HepG2 (cell line): ENCODE results near the gene VASN. TPM values are rescaled to one million over a fixed set of nuclear protein-coding genes. Genes with fewer than 3 reads are reported as not detected.

Experiments used
- ATAD3A ChIP-seq: sonication (generic); formaldehyde crosslinking; IDR thresholded peaks from 2 replicates; pipeline ENCODE4 v1.4.0; 2020; ENCODE audit warnings: missing genetic modification reagents
- HOXA3 ChIP-seq: sonication (generic); formaldehyde crosslinking; IDR thresholded peaks from 2 replicates; pipeline ENCODE4 v1.5.0; 2020; ENCODE audit warnings: missing genetic modification reagents
- LCORL ChIP-seq, 2 experiments: fragments of 450-650 bp in 1 of 2; sonication (generic) in 1 of 2; formaldehyde crosslinking in 1 of 2; IDR thresholded peaks; 2 replicates each; pipeline versions ENCODE4 v1.5.0 to v1.6.1; 2017 to 2020; ENCODE audit warnings: antibody characterized with exemption in 1 of 2, missing genetic modification reagents in 1 of 2
- MZF1 ChIP-seq: sonication (generic); formaldehyde crosslinking; IDR thresholded peaks from 2 replicates; pipeline ENCODE4 v1.8.1; 2023; ENCODE audit warnings: mild to moderate bottlenecking, missing genetic modification reagents, borderline replicate concordance
- NR1H2 ChIP-seq: sonication (generic); formaldehyde crosslinking; IDR thresholded peaks from 2 replicates; pipeline ENCODE4 v1.8.1; 2022; ENCODE audit warnings: low read depth, missing genetic modification reagents, borderline replicate concordance
- RBM39 ChIP-seq: fragments of 200-400 bp; formaldehyde crosslinking; IDR thresholded peaks from one replicate; pipeline ENCODE4 v1.6.1; 2018; ENCODE audit warnings: antibody characterized with exemption, mild to moderate bottlenecking, low read depth, low read length; ENCODE audit not compliant: poor library complexity, severe bottlenecking
- SMAD9 ChIP-seq: sonication (generic); formaldehyde crosslinking; IDR thresholded peaks from 2 replicates; pipeline ENCODE4 v1.5.1; 2020; ENCODE audit warnings: mild to moderate bottlenecking, missing genetic modification reagents
- SSRP1 ChIP-seq: IDR thresholded peaks from 2 replicates; pipeline ENCODE4 v1.6.1; 2016; ENCODE audit warnings: control low read depth
- ZFX ChIP-seq: sonication (generic); formaldehyde crosslinking; IDR thresholded peaks from 2 replicates; pipeline ENCODE4 v1.4.0; 2020; ENCODE audit warnings: mild to moderate bottlenecking, low read depth, missing genetic modification reagents, moderate library complexity
- ZNF264 ChIP-seq: sonication (generic); formaldehyde crosslinking; IDR thresholded peaks from 2 replicates; pipeline ENCODE4 v1.4.0; 2020; ENCODE audit warnings: missing genetic modification reagents
- ZNF282 ChIP-seq: fragments of 450-650 bp; IDR thresholded peaks from 2 replicates; pipeline ENCODE4 v1.6.1; 2018; ENCODE audit not compliant: partially characterized antibody
- ZNF614 ChIP-seq: IDR thresholded peaks from 2 replicates; pipeline ENCODE4 v1.6.1; 2018; ENCODE audit warnings: missing biosample characterization, missing genetic modification reagents, inconsistent platforms, borderline replicate concordance
- ZNF776 ChIP-seq: sonication (generic); formaldehyde crosslinking; IDR thresholded peaks from 2 replicates; pipeline ENCODE4 v1.4.0; 2020; ENCODE audit warnings: mild to moderate bottlenecking, missing genetic modification reagents
- ZNF83 ChIP-seq: sonication (generic); formaldehyde crosslinking; IDR thresholded peaks from 2 replicates; pipeline ENCODE4 v1.4.0; 2020; ENCODE audit warnings: missing genetic modification reagents, mild to moderate bottlenecking, borderline replicate concordance
- ZSCAN22 ChIP-seq: sonication (generic); formaldehyde crosslinking; IDR thresholded peaks from 2 replicates; pipeline ENCODE4 v1.4.0; 2020; ENCODE audit warnings: mild to moderate bottlenecking, missing genetic modification reagents
- polyA plus RNA-seq, 8 experiments: library from polyadenylated mRNA; depleted of rRNA in 3 of 8; stranded (reverse) in 7 of 8; unstranded in 1 of 8; fragments of >200 nt; fragmentation: Illumina TruSeq in 4 of 8; extraction: Trizol in 4 of 8; gene quantifications; 2 replicates each; pipeline versions ENCODE4 v1.2.1 to v1.2.3, GENCODE V29; 2011 to 2016; ENCODE audit warnings: low read depth in 4 of 8, missing spikeins in 1 of 8, mixed read lengths in 1 of 8; ENCODE audit not compliant: insufficient read depth in 1 of 8
- total RNA-seq, 5 experiments: library from RNA; depleted of rRNA; stranded (reverse); fragments of >200 nt; fragmentation: Illumina TruSeq; extraction: Trizol; gene quantifications; 2 replicates each; pipeline ENCODE4 v1.2.3, GENCODE V29; 2016; ENCODE audit warnings: low read depth in 1 of 5
- TF ChIP-seq, protein P1 (sequence below): sonication (generic); formaldehyde crosslinking; IDR thresholded peaks from 2 replicates; pipeline ENCODE4 v1.4.0; 2020; ENCODE audit warnings: mild to moderate bottlenecking, low read depth, missing genetic modification reagents
- TF ChIP-seq, protein P2 (sequence below): sonication (generic); formaldehyde crosslinking; IDR thresholded peaks from 2 replicates; pipeline ENCODE4 v1.4.0; 2020; ENCODE audit warnings: missing genetic modification reagents, low read depth, mild to moderate bottlenecking, borderline replicate concordance
- TF ChIP-seq, protein P3 (sequence below): sonication (generic); formaldehyde crosslinking; IDR thresholded peaks from 2 replicates; pipeline ENCODE4 v1.8.0; 2022; ENCODE audit warnings: missing genetic modification reagents, mild to moderate bottlenecking, moderate library complexity, borderline replicate concordance
- TF ChIP-seq, protein P4 (sequence below): sonication (generic); formaldehyde crosslinking; IDR thresholded peaks from 2 replicates; pipeline ENCODE4 v1.4.0; 2020; ENCODE audit warnings: missing genetic modification reagents
- TF ChIP-seq, protein P5 (sequence below): sonication (generic); formaldehyde crosslinking; IDR thresholded peaks from 2 replicates; pipeline ENCODE4 v1.8.0; 2022; ENCODE audit warnings: mild to moderate bottlenecking, missing genetic modification reagents; ENCODE audit not compliant: insufficient replicate concordance

VASN gene
- total and polyA plus RNA-seq, 2 of the 13 experiments (the other 11 are each of a cell fraction or from before 2014, with no cell fraction given): 8.4 to 18.2 TPM

DNA sequence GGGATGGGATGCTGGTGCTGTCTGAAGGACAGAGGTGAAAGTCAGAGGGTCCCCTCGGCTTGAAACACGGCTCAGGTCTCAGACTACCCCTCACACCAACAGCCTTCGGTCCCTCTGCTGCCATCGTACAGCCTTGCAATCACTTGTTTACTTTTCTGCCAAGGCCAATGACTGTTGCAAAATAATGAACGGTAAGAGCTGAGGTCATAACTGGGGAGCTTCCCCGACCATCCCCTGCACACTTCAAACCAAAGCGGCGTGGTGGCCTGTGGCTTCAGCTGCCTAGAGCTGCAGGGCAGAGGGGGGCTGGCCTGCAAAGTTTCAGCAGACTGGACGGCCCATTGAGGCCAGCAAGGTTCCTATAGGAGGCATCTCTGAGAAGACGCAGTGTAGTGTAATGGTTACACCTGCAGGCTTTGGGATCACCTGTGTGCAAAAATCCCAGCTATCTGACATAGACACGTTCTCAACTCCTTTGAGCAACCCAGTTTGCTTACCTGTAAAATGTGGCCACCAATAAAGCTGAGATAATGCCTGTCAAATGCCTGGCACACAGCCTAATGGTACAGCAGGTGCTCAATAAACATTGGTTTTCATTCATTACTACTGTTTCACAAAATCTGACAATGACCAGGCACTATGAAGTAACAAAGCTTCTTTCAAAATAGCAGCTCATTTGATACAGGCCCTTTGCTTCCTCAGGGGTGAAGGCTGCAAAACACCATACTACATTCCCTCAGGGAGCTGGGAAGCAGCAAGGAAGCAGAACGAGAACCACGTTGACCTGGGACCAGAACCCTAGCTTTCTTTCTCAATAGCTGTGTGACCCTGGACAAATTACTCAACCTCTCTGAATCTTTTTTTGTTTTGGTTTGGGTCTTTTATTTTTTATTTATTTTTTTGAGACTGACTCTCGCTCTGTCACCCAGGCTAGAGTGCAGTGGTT, 25.5 kb upstream of the VASN start (continued):
- TF ChIP-seq, protein P1, sequence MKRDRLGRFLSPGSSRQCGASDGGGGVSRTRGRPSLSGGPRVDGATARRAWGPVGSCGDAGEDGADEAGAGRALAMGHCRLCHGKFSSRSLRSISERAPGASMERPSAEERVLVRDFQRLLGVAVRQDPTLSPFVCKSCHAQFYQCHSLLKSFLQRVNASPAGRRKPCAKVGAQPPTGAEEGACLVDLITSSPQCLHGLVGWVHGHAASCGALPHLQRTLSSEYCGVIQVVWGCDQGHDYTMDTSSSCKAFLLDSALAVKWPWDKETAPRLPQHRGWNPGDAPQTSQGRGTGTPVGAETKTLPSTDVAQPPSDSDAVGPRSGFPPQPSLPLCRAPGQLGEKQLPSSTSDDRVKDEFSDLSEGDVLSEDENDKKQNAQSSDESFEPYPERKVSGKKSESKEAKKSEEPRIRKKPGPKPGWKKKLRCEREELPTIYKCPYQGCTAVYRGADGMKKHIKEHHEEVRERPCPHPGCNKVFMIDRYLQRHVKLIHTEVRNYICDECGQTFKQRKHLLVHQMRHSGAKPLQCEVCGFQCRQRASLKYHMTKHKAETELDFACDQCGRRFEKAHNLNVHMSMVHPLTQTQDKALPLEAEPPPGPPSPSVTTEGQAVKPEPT (CRISPR knock-in tag): no peak
- TF ChIP-seq, protein P2, sequence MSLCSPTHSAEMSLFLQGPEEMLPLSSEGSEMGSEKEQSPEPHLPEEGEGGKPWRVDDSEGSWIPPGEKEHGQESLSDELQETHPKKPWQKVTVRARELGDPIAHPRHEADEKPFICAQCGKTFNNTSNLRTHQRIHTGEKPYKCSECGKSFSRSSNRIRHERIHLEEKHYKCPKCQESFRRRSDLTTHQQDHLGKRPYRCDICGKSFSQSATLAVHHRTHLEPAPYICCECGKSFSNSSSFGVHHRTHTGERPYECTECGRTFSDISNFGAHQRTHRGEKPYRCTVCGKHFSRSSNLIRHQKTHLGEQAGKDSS (CRISPR knock-in tag): no peak
- TF ChIP-seq MZF1 (no peak), ZNF83 (CRISPR knock-in tag) (no peak), HOXA3 (CRISPR knock-in tag) (peak; percentile 95), ZSCAN22 (CRISPR knock-in tag) (peak; percentile 86; the same call in 1 of the 2 replicates), SSRP1 (CRISPR knock-in tag) (peak; percentile 78; the same call in 1 of the 2 replicates), ATAD3A (CRISPR knock-in tag) (no peak), LCORL (IDR thresholded peaks at IDR 0.05) (no peak), LCORL (CRISPR knock-in tag; IDR thresholded peaks at IDR 0.05) (peak; percentile 76; the same call in 1 of the 2 replicates), ZNF776 (CRISPR knock-in tag) (0 out of 2 replicates have a peak, but pooled peaks have one; percentile 46), ZNF614 (CRISPR knock-in tag) (peak; percentile 70; the same call in 1 of the 2 replicates), ZNF282 (no peak), ZNF264 (peak; percentile 72; the same call in 1 of the 2 replicates), NR1H2 (CRISPR knock-in tag) (no peak), SMAD9 (CRISPR knock-in tag) (no peak), ZFX (CRISPR knock-in tag) (peak; percentile 77), RBM39 (no peak)
- TF ChIP-seq, protein P3, sequence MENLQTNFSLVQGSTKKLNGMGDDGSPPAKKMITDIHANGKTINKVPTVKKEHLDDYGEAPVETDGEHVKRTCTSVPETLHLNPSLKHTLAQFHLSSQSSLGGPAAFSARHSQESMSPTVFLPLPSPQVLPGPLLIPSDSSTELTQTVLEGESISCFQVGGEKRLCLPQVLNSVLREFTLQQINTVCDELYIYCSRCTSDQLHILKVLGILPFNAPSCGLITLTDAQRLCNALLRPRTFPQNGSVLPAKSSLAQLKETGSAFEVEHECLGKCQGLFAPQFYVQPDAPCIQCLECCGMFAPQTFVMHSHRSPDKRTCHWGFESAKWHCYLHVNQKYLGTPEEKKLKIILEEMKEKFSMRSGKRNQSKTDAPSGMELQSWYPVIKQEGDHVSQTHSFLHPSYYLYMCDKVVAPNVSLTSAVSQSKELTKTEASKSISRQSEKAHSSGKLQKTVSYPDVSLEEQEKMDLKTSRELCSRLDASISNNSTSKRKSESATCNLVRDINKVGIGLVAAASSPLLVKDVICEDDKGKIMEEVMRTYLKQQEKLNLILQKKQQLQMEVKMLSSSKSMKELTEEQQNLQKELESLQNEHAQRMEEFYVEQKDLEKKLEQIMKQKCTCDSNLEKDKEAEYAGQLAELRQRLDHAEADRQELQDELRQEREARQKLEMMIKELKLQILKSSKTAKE (CRISPR knock-in tag): peak; percentile 55; the same call in 1 of the 2 replicates
- TF ChIP-seq, protein P4, sequence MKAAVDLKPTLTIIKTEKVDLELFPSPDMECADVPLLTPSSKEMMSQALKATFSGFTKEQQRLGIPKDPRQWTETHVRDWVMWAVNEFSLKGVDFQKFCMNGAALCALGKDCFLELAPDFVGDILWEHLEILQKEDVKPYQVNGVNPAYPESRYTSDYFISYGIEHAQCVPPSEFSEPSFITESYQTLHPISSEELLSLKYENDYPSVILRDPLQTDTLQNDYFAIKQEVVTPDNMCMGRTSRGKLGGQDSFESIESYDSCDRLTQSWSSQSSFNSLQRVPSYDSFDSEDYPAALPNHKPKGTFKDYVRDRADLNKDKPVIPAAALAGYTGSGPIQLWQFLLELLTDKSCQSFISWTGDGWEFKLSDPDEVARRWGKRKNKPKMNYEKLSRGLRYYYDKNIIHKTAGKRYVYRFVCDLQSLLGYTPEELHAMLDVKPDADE: no peak
- TF ChIP-seq, protein P5, sequence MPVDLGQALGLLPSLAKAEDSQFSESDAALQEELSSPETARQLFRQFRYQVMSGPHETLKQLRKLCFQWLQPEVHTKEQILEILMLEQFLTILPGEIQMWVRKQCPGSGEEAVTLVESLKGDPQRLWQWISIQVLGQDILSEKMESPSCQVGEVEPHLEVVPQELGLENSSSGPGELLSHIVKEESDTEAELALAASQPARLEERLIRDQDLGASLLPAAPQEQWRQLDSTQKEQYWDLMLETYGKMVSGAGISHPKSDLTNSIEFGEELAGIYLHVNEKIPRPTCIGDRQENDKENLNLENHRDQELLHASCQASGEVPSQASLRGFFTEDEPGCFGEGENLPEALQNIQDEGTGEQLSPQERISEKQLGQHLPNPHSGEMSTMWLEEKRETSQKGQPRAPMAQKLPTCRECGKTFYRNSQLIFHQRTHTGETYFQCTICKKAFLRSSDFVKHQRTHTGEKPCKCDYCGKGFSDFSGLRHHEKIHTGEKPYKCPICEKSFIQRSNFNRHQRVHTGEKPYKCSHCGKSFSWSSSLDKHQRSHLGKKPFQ (CRISPR knock-in tag): no peak
